HAP-1 (cell line): ENCODE data around the gene PDHA2.

Source experiments
- DNase-seq, 2 experiments: peaks; one replicate each; pipeline ENCODE4 v3.0.0-alpha.2; 2016 to 2020; ENCODE audit warnings: low spot score in 2 of 2
- H3K27me3 ChIP-seq: fragments of 250-450 bp; sonication (Bioruptor Pico); 2 replicates; pipeline ENCODE4 v1.5.1; 2020; ENCODE audit warnings: low read depth, mild to moderate bottlenecking, moderate library complexity
- H3K36me3 ChIP-seq: fragments of 250-450 bp; sonication (Bioruptor Pico); replicated peaks from 2 replicates; pipeline ENCODE4 v1.5.1; 2020; ENCODE audit warnings: mild to moderate bottlenecking
- H3K4me1 ChIP-seq: fragments of 250-450 bp; sonication (Bioruptor Pico); 2 replicates; pipeline ENCODE4 v1.5.1; 2020; ENCODE audit warnings: mild to moderate bottlenecking
- H3K4me3 ChIP-seq: fragments of 250-450 bp; sonication (Bioruptor Pico); 2 replicates; pipeline ENCODE4 v1.5.1; 2020; ENCODE audit warnings: mild to moderate bottlenecking, moderate library complexity
- H3K9me3 ChIP-seq: fragments of 250-450 bp; sonication (Bioruptor Pico); 2 replicates; pipeline ENCODE4 v1.5.1; 2020; ENCODE audit warnings: mild to moderate bottlenecking, moderate library complexity
- in situ Hi-C: fragments of 300-500 bp; cut with MboI; formaldehyde crosslinking; loops from 3 replicates; pipeline ENCODE4 v1.14.3; 2020; ENCODE audit warnings: low sequenced_read_pairs, inconsistent platforms, mixed read lengths

PDHA2 gene

GRCh38 chr4:95869961-95870500 lies 30.1 kb downstream of the PDHA2 start:
- Histone ChIP-seq H3K9me3 (no peaks in the 10 kb centered on the region), H3K4me1 (no peaks in the 10 kb centered on the region), H3K36me3 (no peaks in the 10 kb centered on the region), H3K4me3 (no peak overlapping the region), H3K27me3 (no peaks in the 10 kb centered on the region)
- in situ Hi-C loops, result no loop called here
- DNase-seq, result no peak

GRCh38 chr4:95877636-95878035 lies 37.7 kb downstream of the PDHA2 start:
- Histone ChIP-seq H3K4me1 (no peaks in the 10 kb centered on the region), H3K4me3 (no peak overlapping the region), H3K27me3 (no peaks in the 10 kb centered on the region), H3K9me3 (no peaks in the 10 kb centered on the region), H3K36me3 (no peaks in the 10 kb centered on the region)
- no peak for DNase-seq
- in situ Hi-C loops, result no loop called here

GRCh38 chr4:95887551-95887950 lies 47.7 kb downstream of the PDHA2 start:
- in situ Hi-C loops, result no loop called here
- no peaks in the 10 kb centered on the region for H3K36me3 ChIP-seq
- H3K4me3 ChIP-seq, result no peak overlapping the region
- DNase-seq, result no peak
- H3K9me3 ChIP-seq, result no peaks in the 10 kb centered on the region
- H3K27me3 ChIP-seq, result no peaks in the 10 kb centered on the region
- H3K4me1 ChIP-seq, result no peaks in the 10 kb centered on the region

GRCh38 chr4:95889662-95890061 lies 49.8 kb downstream of the PDHA2 start:
- no peaks in the 10 kb centered on the region for H3K36me3 ChIP-seq
- in situ Hi-C loops, result no loop called here
- H3K4me1 ChIP-seq, result no peaks in the 10 kb centered on the region
- H3K4me3 ChIP-seq, result no peak overlapping the region
- no peak for DNase-seq
- H3K27me3 ChIP-seq, result no peaks in the 10 kb centered on the region
- no peaks in the 10 kb centered on the region for H3K9me3 ChIP-seq
